Stimulated activated CD4-positive, alpha-beta T cell treated with anti-CD3 and anti-CD28 coated beads, Interleukin-1b, Interleukin-23, amount 100 ng/mL, for 24 hours (primary cell): ENCODE results near the gene GABRG3.

Experiments used
- DNase-seq, 4 experiments: peaks; one replicate each; pipeline ENCODE4 v3.0.0-alpha.2; 2020; ENCODE audit warnings: low read depth in 4 of 4, low spot score in 1 of 4

The GABRG3 gene

DNA sequence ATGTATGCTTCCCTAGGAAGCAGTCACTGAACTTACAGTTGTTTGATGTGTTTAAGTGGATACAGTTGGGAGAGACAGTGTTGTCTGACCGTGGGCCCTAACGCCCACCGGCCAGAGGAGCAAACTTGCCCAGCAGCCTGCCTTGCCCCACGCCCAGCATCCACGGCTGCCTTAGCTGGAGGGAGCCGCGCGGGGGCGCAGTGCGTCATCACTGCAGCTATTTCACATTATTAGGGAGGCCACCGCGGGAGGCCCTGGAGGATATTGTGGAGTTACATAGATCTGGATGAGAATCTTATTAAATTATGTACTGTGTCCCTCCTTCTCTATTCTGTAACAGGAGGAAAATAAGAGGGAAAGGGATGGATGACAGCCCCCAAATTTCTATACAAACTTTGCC lies 267.2 kb downstream of the GABRG3 start:
- no peak for DNase-seq

DNA sequence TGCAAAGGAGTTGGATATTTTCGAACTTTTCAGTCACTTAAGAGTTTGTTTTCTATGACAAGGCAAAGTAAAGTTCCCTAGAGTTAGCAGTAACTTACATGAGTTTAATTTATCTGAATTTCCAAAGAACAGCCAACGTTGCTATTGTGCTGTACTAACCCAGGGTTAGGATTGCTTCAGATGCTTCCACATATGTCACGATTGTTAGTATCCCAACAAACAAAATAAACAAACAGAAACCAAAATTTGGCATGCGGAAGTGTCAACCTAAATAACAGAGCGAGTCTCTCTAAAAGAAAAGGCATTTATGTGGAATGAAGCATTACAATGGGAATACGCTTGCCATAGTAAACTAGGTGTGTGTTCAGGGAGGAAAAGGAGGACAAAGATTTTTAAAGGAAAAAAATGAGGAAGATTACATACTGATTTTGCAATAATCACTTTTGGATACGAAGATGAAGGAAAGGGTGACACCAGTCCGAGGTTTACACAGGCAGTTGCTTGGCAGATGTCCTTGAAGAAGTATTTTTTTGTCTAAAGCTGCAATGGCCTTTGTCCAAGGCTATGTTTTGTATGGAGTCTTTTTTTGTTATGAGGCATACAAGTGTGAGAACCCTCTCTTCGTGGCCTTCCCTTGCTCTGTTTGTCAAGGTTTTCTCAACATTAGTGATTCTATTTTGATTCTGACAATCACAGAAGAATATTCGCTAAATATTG lies 267.9 kb downstream of the GABRG3 start:
- DNase-seq = no peak

DNA sequence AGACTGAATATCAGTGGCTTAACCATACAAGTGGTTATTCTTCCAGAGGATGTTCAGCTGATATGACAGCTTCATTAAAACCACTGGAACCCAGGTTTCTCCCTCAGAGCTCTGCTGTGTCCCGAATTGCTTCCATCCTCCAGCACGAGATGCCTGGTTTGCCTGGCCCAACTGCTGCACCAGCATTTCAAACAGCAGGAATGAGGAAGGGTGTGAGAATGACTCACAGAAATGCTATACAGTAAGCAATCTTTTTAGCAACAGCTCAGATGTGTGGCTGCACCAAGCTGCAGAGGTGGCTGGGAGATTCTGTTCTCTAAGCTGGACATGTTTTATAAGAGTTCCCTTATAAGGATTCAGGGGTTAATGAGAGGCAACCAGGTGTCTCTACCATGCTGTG lies 271.0 kb downstream of the GABRG3 start:
- no peak for DNase-seq

DNA sequence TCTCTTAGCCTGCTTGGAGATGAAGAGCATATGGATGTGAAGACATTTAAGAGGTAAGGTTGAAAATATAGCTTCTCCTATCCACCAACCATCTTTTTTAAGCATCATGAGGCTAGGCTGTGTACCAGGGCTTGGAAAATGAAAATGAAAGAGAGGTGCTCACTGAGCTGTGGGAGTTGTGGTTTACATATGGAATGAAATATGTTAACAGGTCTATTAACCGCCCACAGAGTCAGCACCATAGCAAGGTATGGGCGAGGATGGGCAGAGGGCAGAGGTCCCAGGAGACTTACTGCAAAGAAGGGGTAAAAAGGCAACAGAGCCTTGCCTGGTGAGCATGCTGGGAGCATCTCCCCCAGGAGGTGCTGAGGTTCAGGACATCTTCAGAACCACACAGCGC lies 273.1 kb downstream of the GABRG3 start:
- DNase-seq = no peak

DNA sequence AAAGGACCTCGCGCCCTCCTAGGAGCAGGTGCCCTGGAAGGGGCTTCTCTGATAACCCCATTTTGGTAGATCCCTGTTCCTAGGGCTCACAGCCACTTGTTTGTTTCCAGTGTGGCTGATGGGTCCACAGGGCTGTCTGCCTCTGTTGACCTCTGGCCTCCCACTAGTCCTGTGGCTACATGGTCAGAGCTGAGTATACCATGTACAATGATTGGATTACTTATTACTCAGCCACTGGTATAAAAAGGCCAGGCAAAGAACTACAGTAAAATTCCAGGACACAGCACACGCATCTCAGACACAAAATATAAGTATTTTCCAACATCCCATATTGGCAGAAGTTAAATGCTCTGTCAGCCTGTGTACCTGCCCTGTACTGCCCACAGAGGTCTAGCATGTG lies 277.3 kb downstream of the GABRG3 start:
- no peak for DNase-seq

DNA sequence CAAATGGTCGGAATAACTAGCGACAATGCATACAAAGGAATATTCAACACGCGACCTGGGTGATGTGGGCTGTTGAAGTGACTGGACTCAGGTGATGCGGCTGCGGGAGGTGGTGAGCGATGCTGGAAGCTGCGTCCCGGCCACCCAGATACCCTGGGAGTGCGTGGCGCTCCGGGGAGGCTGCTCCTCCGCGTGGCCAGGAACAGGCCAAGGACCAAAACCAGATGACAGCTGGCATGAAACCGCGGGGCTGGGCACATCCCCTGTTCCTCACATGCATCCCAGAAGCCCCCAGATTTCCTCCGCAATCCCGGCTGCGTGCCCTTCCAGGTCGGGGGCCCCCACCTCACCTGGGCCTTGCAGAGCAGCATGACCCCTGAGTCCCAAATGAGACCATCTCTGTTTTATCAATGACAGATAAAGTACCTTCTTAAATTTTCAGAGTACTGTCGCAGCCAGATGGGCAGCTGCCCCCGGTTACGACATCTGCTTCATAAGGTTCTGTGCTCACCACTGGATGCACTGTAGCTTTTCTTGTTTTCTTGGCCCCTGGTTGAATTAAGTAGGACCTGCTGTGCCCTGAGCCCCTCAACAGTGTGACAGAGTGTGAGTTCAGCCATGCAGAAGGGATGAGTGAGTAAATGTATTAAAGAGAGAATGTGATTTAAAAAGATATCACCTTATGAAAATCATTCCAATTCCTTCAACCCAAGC lies 278.2 kb downstream of the GABRG3 start:
- DNase-seq = no peak

DNA sequence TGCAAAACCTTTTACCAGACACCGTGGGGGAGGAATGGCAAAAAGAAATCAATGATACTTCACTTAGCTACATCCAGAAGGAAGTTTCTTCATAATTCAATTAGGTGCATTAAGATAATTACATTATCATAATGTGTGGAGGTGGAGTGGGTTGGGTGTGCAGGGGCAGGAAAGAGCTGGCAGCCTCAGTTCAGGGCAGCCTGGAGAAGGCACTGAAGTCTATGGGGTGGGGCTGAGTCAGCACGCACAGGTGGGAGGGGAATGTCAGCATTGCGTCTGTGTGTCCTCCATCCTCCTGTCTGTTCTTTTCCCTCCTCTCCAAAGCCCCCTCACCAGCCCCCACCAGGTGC lies 278.8 kb downstream of the GABRG3 start:
- no peak for DNase-seq

DNA sequence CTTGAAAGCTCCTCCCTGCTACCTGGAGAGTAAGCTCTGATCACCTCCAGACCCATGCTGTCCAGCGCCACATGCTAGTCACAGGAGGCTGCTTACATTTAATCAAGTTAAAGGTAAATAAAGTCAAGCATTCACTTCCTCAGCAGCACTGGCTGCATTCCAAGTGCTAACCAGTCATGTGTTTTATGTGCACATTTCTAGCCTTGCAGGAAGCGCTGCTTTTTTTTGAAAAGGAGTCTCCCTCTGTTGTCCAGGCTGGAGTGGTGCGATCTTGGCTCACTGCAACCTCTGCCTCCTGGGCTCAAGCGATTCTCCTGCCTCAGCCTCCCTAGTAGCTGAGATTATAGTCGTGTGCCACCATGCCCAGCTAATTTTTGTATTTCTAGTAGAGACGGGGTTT lies 279.2 kb downstream of the GABRG3 start:
- DNase-seq = no peak

DNA sequence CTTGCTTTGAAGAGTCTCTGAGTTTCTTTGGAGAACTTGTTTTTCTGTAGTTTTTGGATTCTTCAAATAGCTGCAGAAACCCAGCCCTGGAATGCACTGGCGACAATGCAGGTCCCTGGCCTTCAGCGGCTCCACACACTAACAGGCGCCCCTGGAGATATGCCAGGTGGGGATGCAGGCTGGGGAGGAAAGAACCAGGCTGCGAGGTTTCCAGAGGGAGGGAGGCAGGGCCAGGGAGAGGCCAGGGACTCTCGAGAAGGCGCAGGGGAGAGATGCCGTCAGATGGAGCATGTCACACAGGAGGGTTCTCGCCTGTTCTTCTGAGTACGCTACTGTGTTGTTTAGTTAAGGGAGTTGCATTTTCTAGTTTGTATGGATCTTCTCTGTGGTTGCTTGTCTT lies 283.1 kb downstream of the GABRG3 start:
- no peak for DNase-seq

DNA sequence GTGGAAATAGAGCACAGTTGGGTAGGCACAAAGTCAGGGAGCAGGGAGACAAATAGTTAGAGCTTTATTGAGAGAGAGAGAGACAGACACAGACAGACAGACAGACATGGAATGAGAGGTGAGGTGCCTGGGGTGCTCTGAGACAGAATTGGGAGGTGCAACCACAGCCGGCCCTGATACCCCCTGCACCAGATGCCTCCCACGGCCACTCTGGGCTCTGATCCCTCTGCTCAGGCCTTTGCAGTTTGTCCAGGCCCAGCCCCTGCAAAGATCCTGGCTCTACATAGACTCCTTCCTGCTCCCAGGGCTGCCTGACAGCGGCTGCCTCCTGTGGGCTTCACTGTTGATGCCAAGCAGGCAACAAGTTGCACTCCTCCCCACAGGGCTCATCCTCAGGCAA lies 283.8 kb downstream of the GABRG3 start:
- no peak for DNase-seq

DNA sequence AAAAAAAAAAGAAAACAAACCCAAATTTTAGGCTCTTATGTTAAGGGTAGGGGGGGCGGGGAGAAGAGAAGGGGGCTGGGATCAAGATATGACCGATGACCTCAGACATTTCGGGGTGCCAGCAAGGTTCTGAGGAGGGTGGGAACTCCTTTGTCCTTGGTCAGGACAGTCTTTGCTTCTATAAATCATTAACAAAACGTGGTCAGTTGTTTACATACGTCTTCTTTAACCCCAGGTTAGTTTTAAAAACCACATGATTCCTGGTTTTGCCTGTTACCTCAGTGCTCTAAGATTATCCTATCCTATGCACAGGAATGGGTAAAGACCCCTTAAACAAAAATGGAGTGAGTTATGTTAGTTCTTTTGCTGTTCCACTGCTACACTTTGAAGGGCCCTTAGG lies 285.5 kb downstream of the GABRG3 start:
- no peak for DNase-seq

DNA sequence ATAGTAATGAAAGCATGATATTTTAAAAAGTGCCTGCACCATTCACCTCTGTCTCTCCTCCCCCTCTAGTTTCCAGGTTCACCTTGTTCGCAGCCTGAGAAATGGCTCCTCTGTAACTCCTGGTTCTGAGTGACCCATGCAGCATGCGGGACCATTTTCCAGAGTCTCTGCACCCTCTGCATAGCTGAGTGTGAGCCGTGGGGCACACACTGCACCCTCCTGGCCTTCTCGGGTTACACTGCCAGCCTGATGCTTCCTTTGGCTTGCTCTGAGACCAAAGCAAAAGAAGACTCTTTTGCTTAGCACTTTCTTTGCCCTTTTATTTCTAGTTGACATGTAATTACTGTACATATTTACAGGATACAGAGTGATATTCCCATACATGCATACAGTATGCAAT lies 287.3 kb downstream of the GABRG3 start:
- no peak for DNase-seq

DNA sequence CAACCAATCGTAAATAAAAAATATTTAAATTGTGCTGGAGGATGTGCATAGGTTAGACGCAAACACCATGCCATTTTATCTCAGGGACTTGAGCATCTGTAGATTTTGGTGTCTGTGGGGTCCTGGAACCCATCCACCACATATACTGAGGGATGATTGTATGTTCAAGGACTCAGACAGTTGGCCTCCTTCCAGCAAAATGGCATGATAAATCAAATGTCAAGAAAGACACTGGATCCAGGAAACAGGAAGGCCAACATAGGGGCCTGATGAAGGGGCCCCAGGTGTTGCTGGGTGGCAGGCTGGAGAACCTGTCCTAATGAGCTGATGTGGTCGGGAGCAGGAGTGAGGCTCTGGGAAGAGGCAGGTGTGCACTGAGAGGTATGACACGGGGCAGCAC lies 289.5 kb downstream of the GABRG3 start:
- DNase-seq = no peak

DNA sequence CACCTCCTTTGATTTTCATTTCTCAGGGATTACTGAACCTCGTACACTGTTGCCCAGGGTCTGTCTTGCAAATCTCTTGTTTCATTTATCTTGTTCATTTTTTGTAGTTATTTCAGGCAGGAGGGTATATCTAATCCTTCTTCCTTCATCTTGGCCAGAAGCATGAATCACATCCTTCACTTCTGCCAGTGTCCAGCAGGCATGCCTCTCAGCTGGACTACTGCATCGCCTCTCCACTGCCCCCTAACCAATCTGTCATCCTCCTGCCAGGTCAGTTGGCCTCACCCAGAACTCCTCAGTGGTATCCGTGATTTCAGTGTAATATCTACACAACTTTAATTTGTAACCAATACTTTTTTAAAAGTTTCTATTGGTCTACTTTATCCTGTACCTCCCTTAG lies 297.9 kb downstream of the GABRG3 start:
- DNase-seq = no peak

DNA sequence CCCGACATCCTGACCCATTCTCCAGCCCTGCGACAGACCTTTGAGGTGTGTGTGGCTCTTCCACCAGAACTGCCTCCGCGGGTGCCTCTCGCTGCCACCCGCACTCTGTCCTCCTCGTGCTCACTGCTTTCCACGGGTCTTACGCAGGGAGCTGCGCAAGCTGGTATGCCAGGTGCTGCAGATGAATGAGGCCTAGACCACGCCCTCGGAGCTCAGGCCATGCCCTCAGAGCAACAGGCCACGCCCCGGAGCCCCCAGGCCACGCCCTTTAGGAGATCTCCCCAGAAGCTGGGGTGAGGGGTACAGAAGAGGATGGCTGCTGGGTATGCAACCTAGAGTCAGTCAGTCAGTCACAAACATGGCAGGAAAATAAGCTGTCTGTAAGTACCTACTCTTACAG lies 300.3 kb downstream of the GABRG3 start:
- DNase-seq = no peak

DNA sequence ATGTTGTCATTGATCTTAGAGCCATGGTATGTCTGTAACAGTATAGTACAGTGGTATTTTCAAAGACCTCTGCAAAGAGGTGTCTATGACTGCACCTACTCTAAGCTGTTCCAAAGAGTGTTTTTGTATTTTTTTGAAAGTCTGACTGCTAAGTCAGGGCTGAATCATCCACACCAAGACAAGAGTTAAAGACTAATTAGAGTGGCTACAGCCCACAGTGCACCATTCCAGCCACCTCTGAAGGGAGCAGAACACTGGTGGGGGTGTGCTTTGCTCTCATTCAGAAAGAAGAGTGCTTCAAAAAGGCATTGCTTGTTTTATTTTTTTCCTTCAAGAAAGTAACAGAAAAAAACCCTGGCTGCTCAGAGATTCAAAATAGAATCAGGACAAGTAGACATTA lies 301.4 kb downstream of the GABRG3 start:
- no peak for DNase-seq

DNA sequence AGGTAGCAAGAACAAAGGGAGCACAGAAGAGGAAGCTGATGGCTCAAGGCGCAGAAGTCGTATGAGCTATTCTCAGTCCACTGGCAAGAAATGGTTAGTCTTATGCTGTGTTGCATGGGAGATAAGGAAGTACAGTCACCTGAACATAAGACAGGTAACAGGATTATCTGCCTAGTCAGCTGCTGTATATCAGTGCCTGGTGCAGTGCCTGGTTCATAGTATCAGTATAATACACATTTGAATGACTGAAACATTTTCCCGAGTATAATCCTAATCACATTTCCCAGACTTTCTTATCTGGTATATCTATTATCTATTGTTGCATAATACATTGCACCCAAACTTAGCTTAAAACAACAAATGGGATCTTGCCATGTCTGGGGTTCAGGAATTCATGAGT lies 302.5 kb downstream of the GABRG3 start:
- DNase-seq = no peak

DNA sequence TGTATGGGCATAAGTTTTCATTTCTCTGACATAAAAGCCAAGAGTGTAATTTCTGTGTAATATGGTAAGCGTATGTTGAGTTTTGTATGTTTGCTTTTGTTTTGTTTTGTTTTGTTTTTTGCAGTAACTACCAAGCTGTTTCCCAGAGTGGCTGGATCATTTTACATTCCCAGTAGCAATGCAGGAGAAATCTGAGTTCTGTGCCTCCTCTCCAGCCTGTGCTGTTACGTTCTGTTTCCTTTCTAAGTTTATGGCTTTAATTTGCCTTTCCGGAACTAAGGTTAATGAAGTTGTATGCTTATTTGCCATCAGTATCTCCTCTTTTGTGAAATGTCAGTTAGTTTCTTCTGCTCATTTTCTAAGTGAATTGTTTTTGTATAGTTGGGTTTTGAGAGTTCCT lies 307.8 kb downstream of the GABRG3 start:
- no peak for DNase-seq

DNA sequence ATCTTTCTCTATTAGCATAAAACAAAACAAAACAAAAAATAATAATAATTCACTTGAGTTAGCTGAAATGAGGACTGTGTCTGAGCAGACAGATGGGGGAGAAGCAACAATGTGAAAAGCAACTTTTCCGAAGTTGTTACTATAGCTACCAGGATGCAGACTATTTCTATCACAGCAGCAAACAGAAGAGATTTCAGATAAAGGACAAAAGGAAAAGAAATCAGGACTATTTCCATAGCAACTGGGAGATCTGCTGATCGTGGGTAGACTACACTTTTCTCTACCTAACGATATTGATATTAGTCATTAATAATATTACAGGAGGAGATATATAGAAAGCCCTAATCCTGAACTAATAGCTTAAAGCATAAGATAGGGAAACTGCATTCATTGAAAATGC lies 321.7 kb downstream of the GABRG3 start:
- no peak for DNase-seq

DNA sequence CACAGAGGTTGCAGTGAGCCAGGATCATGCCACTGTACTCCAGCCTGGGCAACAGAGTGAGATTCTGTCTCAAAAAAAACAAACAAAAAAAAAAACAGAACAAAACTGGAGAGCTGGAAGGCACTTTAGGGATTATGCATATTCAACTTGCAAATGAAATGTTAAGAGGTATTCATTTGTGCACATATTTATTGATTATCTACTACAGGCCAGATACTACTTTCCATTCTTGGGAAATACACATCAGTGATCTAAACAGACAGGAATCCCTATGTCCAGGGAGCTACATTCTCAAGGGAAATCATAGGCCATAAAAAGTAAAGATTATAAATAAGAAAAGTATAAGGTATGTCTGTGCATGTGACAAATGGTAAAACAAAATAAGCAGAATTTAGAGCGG lies 322.6 kb downstream of the GABRG3 start:
- no peak for DNase-seq

DNA sequence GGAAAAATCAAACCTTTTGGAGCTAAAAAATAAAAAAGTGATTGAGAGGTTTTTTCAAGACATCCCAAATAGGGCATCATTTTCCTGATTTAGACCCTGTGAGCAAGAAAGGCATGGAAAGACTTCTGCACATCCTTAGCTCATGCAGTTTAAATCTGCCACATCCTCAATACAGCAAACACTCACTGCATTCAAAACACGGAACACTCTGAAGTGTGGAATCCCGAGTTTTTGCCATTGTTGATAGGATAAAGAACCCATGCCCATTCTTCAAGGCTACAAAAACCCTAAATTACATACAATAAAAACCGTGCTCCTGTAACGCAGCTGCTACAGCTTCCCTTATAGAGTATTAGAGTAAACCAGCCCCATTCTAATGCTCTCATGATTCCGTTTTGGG lies 346.8 kb downstream of the GABRG3 start:
- no peak for DNase-seq

DNA sequence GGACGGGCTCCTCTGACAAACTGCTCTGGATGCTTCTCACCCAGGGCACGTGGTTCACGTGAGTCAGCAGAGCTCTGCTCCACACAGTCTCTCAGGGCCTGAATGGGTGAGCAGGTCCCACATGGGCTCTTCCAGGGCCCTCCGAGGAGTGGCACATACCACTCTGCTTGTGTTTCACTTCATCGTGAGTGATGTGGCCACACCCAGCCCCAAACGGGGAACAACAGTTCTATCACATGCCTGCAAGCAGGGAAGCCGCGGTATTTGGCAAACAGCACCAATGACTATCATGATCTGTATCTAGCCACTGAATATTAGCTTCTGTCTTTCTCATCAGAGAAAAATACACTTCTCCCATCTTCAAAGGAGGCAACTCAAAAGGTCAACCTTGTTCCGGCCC lies 352.8 kb downstream of the GABRG3 start:
- DNase-seq = no peak
